ENCODE data around the gene NTSR2. TPM values are rescaled to one million over a fixed set of nuclear protein-coding genes. Genes with fewer than 3 reads are reported as not detected.

Gene NTSR2
- total RNA-seq, 4 donors from 2014 or later = not detected

DNA sequence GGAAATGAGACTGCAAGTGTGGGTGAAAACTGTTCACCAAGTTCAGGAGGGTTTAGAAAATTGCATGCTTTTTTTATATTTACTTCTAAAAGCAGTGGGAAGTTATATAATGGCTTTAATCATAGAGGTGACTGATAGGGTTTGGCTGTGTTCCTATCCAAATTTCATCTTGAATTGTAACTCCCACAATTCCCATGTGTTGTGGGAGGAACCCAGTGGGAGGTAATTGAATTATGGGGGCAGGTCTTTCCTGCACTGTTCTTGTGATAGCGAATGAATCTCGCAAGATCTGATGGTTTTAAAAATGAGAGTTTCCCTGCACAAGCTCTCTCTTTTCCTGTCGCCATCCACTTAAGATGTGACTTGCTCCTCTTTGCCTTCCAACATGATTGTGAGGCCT, 35.7 kb upstream of the NTSR2 start:
- peaks cover 3 to 14% (median 7%) of the 10 kb centered on the region in 3 donors for H3K4me1 ChIP-seq
- WGBS, 2 donors (ENCODE audit: low coverage in 1 of 2) = 95% methylated on average over 3 of the region's 3 CpGs
- H3K27me3 ChIP-seq = no peaks in the 10 kb centered on the region
- H3K9me3 ChIP-seq = no peaks in the 10 kb centered on the region
- no peak overlapping the region for H3K4me3 ChIP-seq
- no peak for ATAC-seq
- H3K27ac ChIP-seq = no peak overlapping the region
- H3K36me3 ChIP-seq = no peaks in the 10 kb centered on the region
- TF ChIP-seq EP300 (IDR thresholded peaks at IDR 0.05) = no peak
- TF ChIP-seq, protein P1, sequence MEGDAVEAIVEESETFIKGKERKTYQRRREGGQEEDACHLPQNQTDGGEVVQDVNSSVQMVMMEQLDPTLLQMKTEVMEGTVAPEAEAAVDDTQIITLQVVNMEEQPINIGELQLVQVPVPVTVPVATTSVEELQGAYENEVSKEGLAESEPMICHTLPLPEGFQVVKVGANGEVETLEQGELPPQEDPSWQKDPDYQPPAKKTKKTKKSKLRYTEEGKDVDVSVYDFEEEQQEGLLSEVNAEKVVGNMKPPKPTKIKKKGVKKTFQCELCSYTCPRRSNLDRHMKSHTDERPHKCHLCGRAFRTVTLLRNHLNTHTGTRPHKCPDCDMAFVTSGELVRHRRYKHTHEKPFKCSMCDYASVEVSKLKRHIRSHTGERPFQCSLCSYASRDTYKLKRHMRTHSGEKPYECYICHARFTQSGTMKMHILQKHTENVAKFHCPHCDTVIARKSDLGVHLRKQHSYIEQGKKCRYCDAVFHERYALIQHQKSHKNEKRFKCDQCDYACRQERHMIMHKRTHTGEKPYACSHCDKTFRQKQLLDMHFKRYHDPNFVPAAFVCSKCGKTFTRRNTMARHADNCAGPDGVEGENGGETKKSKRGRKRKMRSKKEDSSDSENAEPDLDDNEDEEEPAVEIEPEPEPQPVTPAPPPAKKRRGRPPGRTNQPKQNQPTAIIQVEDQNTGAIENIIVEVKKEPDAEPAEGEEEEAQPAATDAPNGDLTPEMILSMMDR (IDR thresholded peaks at IDR 0.05) = no peak
- TF ChIP-seq POLR2AphosphoS5 (IDR thresholded peaks at IDR 0.05) = no peak
- no peak for TF ChIP-seq POLR2A (IDR thresholded peaks at IDR 0.05)

DNA sequence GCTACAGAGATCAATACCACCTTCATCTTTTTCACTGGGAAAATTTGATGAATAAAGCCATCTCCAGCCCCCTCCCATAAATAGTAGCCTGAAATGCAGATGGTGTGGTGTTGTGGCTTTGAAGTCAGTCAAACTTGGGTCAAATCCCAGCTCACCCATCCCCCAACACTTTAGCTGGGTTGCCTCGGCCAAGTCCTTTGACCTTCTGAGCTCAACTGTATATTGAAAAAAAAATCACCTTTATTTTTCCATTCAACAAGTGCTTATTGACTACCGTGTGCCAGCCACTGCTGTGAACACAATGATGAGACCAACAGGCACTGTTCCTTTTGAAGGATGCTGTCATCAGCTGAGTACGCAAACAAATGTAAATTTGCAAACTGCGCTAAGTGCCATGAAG, 35.1 kb upstream of the NTSR2 start:
- Histone ChIP-seq H3K36me3 (no peaks in the 10 kb centered on the region), H3K27ac (no peak overlapping the region), H3K9me3 (no peaks in the 10 kb centered on the region), H3K4me1 (peaks cover 0 to 8% (median 3%) of the 10 kb centered on the region in 3 donors), H3K4me3 (no peak overlapping the region), H3K27me3 (no peaks in the 10 kb centered on the region)
- TF ChIP-seq EP300 (IDR thresholded peaks at IDR 0.05) (no peak), POLR2AphosphoS5 (IDR thresholded peaks at IDR 0.05) (no peak), POLR2A (IDR thresholded peaks at IDR 0.05) (no peak)
- TF ChIP-seq, protein P1 (IDR thresholded peaks at IDR 0.05) = no peak
- 90 to 100% methylated on average over 3 of the region's 4 CpGs for WGBS, 2 donors (ENCODE audit: low coverage in 1 of 2)
- ATAC-seq = no peak

DNA sequence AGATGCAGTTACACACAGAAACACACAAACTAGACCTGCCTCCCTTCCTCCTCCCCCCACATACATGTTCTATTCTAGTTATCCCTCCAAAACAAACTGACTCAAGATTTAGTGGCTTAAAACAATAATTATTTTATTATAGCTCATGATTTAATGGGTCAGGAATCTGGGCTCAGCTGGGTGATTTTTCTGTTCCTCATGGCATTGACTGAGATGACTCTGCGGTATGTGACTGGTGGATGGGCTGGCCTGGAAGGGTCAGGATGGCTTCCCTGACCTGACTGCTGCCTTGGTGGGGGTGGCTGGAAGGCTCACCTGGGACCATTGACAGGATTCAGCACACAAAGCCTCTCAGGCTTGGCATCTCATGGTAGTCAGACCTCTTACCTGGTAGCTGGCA, 33.7 kb upstream of the NTSR2 start:
- ATAC-seq = no peak
- Histone ChIP-seq H3K4me3 (no peak overlapping the region), H3K36me3 (no peaks in the 10 kb centered on the region), H3K4me1 (peaks cover 0 to 5% (median 0%) of the 10 kb centered on the region in 3 donors), H3K27ac (no peak overlapping the region), H3K27me3 (no peaks in the 10 kb centered on the region), H3K9me3 (no peaks in the 10 kb centered on the region)
- TF ChIP-seq, protein P1 (IDR thresholded peaks at IDR 0.05) = no peak
- TF ChIP-seq EP300 (IDR thresholded peaks at IDR 0.05) (no peak), POLR2A (IDR thresholded peaks at IDR 0.05) (no peak), POLR2AphosphoS5 (IDR thresholded peaks at IDR 0.05) (no peak)
- WGBS, 2 donors (ENCODE audit: low coverage in 1 of 2) = no CpG with 5 or more reads among the region's 1 CpG

DNA sequence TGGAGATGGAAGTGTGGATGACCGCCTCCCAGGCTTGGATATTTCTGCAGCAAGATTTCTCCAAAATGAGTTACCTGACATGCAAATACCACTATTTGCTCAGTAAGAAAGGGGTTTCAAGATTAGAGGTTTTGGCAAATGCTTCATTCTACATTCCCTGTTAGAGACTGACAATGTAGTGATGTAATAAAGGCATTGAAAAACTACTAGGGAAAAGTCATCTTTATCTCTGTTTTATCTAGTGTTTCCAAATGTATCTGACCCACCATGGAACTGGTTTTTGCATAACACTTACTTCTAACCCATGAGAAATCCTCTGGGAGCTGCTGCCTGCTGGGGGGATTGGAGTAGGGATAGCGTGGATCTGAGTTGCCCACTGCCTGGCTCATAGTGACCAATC, 33.0 kb upstream of the NTSR2 start:
- Histone ChIP-seq H3K9me3 (no peaks in the 10 kb centered on the region), H3K27ac (no peak overlapping the region), H3K4me1 (peaks cover 0 to 12% (median 0%) of the 10 kb centered on the region in 3 donors), H3K4me3 (no peak overlapping the region), H3K36me3 (no peaks in the 10 kb centered on the region), H3K27me3 (no peaks in the 10 kb centered on the region)
- TF ChIP-seq POLR2AphosphoS5 (IDR thresholded peaks at IDR 0.05) (no peak), POLR2A (IDR thresholded peaks at IDR 0.05) (no peak)
- TF ChIP-seq, protein P1 (IDR thresholded peaks at IDR 0.05) = no peak
- WGBS, 2 donors (ENCODE audit: low coverage in 1 of 2) = 100% methylated on average over 1 to 2 of the region's 2 CpGs
- ATAC-seq = no peak

DNA sequence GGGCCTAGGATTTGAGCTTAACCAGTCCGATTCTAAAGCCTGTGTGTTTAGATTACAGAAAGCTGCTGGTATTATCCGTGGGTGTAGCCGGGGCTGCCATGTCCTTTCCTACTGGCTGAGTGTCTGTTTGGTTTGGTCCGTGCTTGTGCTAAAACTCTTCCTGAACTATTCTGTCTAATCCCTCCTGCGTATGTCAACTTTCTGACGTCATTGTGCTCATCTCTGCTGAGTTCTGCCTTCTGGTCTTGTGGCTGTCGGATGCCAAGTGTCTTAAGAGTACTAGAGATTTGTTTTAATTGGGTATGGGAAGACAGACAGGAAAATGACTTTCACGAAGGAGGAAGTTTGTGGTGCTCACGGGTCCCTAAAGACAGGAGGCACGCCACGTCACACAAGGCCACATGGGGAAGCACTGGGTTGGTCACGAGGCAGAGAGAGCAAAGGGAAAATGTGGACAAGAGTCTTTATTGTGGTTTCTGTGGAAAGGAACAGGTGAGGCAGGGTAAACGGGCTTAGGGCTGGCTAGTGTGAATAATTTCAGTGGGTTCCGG, 31.8 kb upstream of the NTSR2 start:
- H3K27me3 ChIP-seq = no peaks in the 10 kb centered on the region
- WGBS, 2 donors (ENCODE audit: low coverage in 1 of 2) = 41 to 53% methylated on average over 9 to 10 of the region's 14 CpGs
- peaks cover 0 to 23% (median 9%) of the 10 kb centered on the region in 3 donors for H3K4me1 ChIP-seq
- TF ChIP-seq, protein P1 (IDR thresholded peaks at IDR 0.05) = no peak
- TF ChIP-seq POLR2A (IDR thresholded peaks at IDR 0.05) = no peak
- TF ChIP-seq EP300 (IDR thresholded peaks at IDR 0.05) = no peak
- TF ChIP-seq POLR2AphosphoS5 (IDR thresholded peaks at IDR 0.05) = no peak
- H3K4me3 ChIP-seq = no peak overlapping the region
- no peaks in the 10 kb centered on the region for H3K36me3 ChIP-seq
- no peak for ATAC-seq
- no peak overlapping the region for H3K27ac ChIP-seq
- no peaks in the 10 kb centered on the region for H3K9me3 ChIP-seq
